Neuron (in vitro differentiated cells): Measurements from ENCODE around the gene MTHFD2L.
"Not testable (repeated sequence)": the region's sequence is repeated elsewhere in the genome, so short reads cannot be mapped to it uniquely, and the experiment has no call there.

ENCODE experiments used
- H2AFZ ChIP-seq: one replicate; pipeline ENCODE4 v1.6.1; 2013; ENCODE audit warnings: low read depth, mild to moderate bottlenecking, inconsistent platforms, low read length, moderate library complexity
- H3K27me3 ChIP-seq: one replicate; pipeline ENCODE4 v1.6.1; 2013; ENCODE audit warnings: low read length; ENCODE audit not compliant: insufficient read depth
- H3K36me3 ChIP-seq: one replicate; pipeline ENCODE4 v1.6.1; 2013; ENCODE audit warnings: low read length; ENCODE audit not compliant: insufficient read depth
- H3K4me1 ChIP-seq: one replicate; pipeline ENCODE4 v1.6.1; 2013; ENCODE audit warnings: low read length; ENCODE audit not compliant: insufficient read depth
- H3K4me3 ChIP-seq: 2 replicates; pipeline ENCODE4 v1.5.1; 2013; ENCODE audit warnings: mild to moderate bottlenecking, low read length, moderate library complexity
- H3K9me3 ChIP-seq: one replicate; pipeline ENCODE4 v1.6.1; 2013; ENCODE audit warnings: low read length

Gene MTHFD2L

GRCh38 chr4:74215236-74215635 lies 57.3 kb downstream of the MTHFD2L start:
- H3K4me3 ChIP-seq, H3K9me3 ChIP-seq, H3K27me3 ChIP-seq, H3K36me3 ChIP-seq, H2AFZ ChIP-seq, H3K4me1 ChIP-seq: not testable (repeated sequence)

GRCh38 chr4:74217365-74217764 lies 59.4 kb downstream of the MTHFD2L start:
- Histone ChIP-seq H2AFZ (no peak overlapping the region), H3K4me3 (no peak overlapping the region), H3K4me1 (no peaks in the 10 kb centered on the region), H3K36me3 (peaks cover 1% of the 10 kb centered on the region), H3K27me3 (no peaks in the 10 kb centered on the region), H3K9me3 (no peaks in the 10 kb centered on the region)

GRCh38 chr4:74218201-74218600 lies 60.3 kb downstream of the MTHFD2L start:
- H3K9me3 ChIP-seq: no peaks in the 10 kb centered on the region
- no peak overlapping the region for H2AFZ ChIP-seq
- H3K36me3 ChIP-seq: peaks cover 1% of the 10 kb centered on the region
- H3K27me3 ChIP-seq: no peaks in the 10 kb centered on the region
- H3K4me1 ChIP-seq: no peaks in the 10 kb centered on the region
- no peak overlapping the region for H3K4me3 ChIP-seq

- Histone ChIP-seq H3K4me3 (no peak overlapping the region), H3K4me1 (no peaks in the 10 kb centered on the region), H3K9me3 (no peaks in the 10 kb centered on the region), H3K36me3 (peaks cover 1% of the 10 kb centered on the region), H3K27me3 (no peaks in the 10 kb centered on the region), H2AFZ (no peak overlapping the region)
Measured at GRCh38 chr4:74219240-74219639, 61.3 kb downstream of the MTHFD2L start.

- no peak overlapping the region for H2AFZ ChIP-seq
- H3K4me3 ChIP-seq: no peak overlapping the region
- no peaks in the 10 kb centered on the region for H3K27me3 ChIP-seq
- H3K4me1 ChIP-seq: no peaks in the 10 kb centered on the region
- no peaks in the 10 kb centered on the region for H3K9me3 ChIP-seq
- peaks cover 13% of the 10 kb centered on the region for H3K36me3 ChIP-seq
Measured at GRCh38 chr4:74223098-74223497, 65.2 kb downstream of the MTHFD2L start.

GRCh38 chr4:74223801-74224200 lies 65.9 kb downstream of the MTHFD2L start:
- H3K4me3 ChIP-seq: no peak overlapping the region
- H3K4me1 ChIP-seq: no peaks in the 10 kb centered on the region
- peaks cover 13% of the 10 kb centered on the region for H3K36me3 ChIP-seq
- H3K9me3 ChIP-seq: no peaks in the 10 kb centered on the region
- no peaks in the 10 kb centered on the region for H3K27me3 ChIP-seq
- no peak overlapping the region for H2AFZ ChIP-seq

- H3K9me3 ChIP-seq: no peaks in the 10 kb centered on the region
Measured at GRCh38 chr4:74228691-74229640, 71.0 kb downstream of the MTHFD2L start.

GRCh38 chr4:74230902-74231499 lies 73.1 kb downstream of the MTHFD2L start:
- Histone ChIP-seq H3K27me3 (no peaks in the 10 kb centered on the region), H2AFZ (no peak overlapping the region), H3K9me3 (no peaks in the 10 kb centered on the region), H3K36me3 (peaks cover 9% of the 10 kb centered on the region), H3K4me3 (no peak overlapping the region), H3K4me1 (no peaks in the 10 kb centered on the region)

More at GRCh38 chr4:74228691-74229640, 71.0 kb downstream of the MTHFD2L start:
- Histone ChIP-seq H2AFZ (no peak overlapping the region), H3K4me1 (no peaks in the 10 kb centered on the region), H3K36me3 (peaks cover 15% of the 10 kb centered on the region), H3K27me3 (no peaks in the 10 kb centered on the region), H3K4me3 (no peak overlapping the region)

- H3K27me3 ChIP-seq: no peaks in the 10 kb centered on the region
- H2AFZ ChIP-seq: no peak overlapping the region
- no peaks in the 10 kb centered on the region for H3K9me3 ChIP-seq
- no peaks in the 10 kb centered on the region for H3K36me3 ChIP-seq
- no peaks in the 10 kb centered on the region for H3K4me1 ChIP-seq
- H3K4me3 ChIP-seq: no peak overlapping the region
Measured at GRCh38 chr4:74235135-74235534, 77.2 kb downstream of the MTHFD2L start.

- H3K36me3 ChIP-seq: no peaks in the 10 kb centered on the region
- no peaks in the 10 kb centered on the region for H3K27me3 ChIP-seq
- no peaks in the 10 kb centered on the region for H3K4me1 ChIP-seq
- H3K4me3 ChIP-seq: no peak overlapping the region
- no peak overlapping the region for H2AFZ ChIP-seq
- no peaks in the 10 kb centered on the region for H3K9me3 ChIP-seq
Measured at GRCh38 chr4:74237425-74237966, 79.6 kb downstream of the MTHFD2L start.

- Histone ChIP-seq H3K4me3 (no peak overlapping the region), H2AFZ (no peak overlapping the region), H3K4me1 (no peaks in the 10 kb centered on the region), H3K9me3 (no peaks in the 10 kb centered on the region), H3K27me3 (no peaks in the 10 kb centered on the region), H3K36me3 (no peaks in the 10 kb centered on the region)
Measured at GRCh38 chr4:74244049-74244448, 86.1 kb downstream of the MTHFD2L start.

- Histone ChIP-seq H3K27me3 (no peaks in the 10 kb centered on the region), H3K4me1 (no peaks in the 10 kb centered on the region), H2AFZ (no peak overlapping the region), H3K4me3 (no peak overlapping the region), H3K9me3 (peaks cover 7% of the 10 kb centered on the region), H3K36me3 (no peaks in the 10 kb centered on the region)
Measured at GRCh38 chr4:74252933-74253332, 95.0 kb downstream of the MTHFD2L start.

- no peak overlapping the region for H2AFZ ChIP-seq
- H3K36me3 ChIP-seq: no peaks in the 10 kb centered on the region
- no peaks in the 10 kb centered on the region for H3K27me3 ChIP-seq
- H3K4me3 ChIP-seq: no peak overlapping the region
- H3K9me3 ChIP-seq: peaks cover 7% of the 10 kb centered on the region
- H3K4me1 ChIP-seq: no peaks in the 10 kb centered on the region
Measured at GRCh38 chr4:74254386-74254785, 96.5 kb downstream of the MTHFD2L start.
